Measurements from ENCODE around the gene EPHA6.

EPHA6 gene

DNA sequence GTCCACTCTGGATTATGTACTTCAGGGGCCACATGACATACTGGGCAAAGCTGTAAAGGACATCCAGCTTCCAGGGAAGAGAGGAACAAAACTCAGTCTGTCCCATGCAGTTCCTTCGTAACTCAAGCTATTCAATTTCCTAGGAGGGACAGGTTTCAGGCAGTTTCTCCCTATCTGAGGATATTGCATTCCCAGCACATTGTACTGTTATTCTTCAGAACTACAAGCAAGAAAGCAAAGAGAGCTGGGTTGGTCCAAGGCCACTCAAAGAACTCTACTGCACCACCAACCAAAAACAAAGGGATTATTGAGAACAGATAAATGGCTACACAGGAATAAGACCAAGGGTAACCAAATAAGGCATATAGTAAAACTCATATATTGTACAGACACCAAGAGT lies 832.5 kb downstream of the EPHA6 start:
- DNase-seq (ENCODE audit: low spot score) = no peak

DNA sequence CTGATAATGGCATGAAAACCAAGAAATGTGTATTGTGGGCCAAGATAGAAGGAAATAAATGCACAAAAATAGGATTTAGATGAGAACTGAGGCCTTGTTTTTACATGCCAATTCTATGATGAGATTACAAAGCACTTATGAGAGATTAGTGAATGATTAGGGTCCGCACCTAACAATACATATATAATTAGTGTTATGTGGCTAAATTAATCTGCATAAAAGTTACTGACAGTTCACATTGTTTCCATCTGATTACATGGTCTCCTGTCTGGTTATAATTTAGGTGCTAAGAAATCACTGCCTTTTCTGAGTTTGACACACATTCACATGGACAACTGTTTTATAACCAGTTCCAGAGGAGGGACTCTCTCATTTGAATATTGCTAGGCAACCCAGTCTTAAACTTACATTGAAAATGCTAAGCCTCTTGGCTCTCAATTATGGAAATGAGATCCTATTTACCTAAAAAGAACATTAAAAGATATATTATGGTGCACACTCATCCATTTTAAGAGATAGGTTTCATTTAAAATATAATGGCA lies 833.1 kb downstream of the EPHA6 start:
- no peak for DNase-seq (ENCODE audit: low spot score)

DNA sequence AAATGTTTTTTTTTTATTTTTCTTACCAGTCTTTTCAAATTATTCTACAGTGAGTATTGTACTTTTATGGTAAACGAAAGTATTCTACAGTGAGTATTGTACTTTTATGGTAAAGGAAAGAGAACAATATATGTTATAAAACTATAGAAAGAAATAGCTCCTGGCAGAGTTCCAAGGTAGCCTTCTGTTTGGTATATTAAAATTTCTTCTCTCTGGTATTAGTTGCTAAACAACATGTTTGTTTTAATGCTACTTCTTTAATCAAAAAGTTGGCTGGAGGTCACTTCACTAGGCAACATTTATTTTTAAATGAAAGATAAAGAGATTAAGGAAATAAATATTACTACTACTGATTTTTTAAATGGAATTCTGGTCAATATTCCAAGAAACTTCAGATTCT lies 841.6 kb downstream of the EPHA6 start:
- no peak for DNase-seq (ENCODE audit: low spot score)

DNA sequence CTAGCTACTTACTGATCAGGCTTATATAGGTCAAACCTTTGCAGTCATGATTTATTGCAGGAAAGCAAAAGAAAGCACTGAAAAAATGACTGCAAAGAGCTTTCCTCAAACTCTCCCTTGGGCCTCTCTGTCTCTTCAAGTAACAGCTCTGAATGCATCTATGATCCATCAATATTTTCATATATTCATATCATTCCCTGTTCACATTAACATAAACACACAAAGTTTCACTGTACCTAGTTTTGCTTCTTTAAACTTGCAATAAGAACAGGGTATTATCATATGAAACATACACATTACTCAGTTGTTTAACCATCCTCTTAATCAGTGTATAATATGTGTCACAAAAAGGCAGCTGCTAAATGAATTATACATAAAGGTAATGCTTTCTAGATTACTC lies 842.2 kb downstream of the EPHA6 start:
- DNase-seq (ENCODE audit: low spot score) = no peak

DNA sequence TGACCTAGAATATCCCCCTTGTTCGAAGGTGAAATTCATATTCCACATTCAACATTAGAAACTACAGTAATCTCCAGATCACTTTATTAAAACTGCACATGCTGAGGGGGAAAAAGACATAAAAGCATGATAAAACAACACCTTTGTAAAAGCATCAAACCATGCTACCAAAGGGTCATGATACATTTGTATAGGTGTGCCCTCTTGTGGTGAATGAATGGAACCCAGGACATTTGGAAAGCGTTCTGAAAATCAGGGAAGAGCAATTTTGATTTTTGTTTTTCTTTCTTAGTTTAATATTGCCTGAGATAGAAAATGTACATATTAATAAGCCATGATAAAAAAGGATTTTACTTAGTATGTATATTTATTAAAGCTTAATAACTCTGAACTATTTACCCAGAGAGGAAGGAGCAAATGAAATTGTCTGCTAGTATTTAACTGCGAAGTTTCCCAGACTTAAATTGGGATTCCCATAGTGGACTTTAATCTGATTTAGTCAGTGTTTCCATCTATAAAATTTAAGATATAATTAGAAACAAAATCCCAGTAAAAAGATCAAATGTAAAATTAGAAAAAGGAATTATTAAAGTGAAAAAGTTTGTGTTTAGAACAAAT lies 844.4 kb downstream of the EPHA6 start:
- peak; percentile 68 for DNase-seq (ENCODE audit: low spot score)

DNA sequence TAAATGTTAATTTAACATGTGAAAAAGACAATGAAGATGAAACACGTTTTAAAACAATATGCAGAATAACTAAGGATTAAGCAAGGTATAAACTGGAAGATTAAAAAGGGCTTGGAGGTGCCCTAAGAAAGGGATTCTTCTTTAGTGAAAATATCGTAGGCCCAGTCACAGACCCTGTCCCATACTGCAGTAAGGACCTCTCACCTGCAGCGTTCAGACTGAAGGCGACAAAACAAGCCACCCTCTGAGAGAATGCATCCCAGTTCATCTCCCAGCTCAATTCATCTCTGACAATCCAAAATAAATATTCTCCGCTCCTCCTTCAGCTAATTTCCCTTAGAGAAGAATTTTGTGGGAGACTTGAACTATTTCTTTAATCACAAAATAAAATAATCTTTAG lies 847.9 kb downstream of the EPHA6 start:
- no peak for DNase-seq (ENCODE audit: low spot score)

DNA sequence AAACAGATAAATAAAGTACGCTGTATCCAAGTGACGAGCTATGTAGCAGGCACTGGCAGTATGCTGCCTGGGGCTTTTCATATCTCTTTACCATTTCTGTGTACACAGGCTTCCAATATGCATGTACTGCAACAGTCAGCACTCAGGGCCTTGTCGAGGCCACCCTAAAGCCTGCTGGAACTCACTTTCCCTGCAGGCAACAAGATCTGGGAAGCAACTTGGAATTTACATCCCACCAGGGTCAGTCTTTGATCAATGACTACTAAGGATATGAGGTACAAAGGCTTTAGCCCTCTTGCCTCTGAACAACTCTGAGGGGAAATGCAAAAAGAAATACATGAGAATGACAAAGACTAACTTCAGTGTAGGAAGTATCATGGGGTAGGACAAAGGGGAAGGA lies 848.4 kb downstream of the EPHA6 start:
- no peak for DNase-seq (ENCODE audit: low spot score)

DNA sequence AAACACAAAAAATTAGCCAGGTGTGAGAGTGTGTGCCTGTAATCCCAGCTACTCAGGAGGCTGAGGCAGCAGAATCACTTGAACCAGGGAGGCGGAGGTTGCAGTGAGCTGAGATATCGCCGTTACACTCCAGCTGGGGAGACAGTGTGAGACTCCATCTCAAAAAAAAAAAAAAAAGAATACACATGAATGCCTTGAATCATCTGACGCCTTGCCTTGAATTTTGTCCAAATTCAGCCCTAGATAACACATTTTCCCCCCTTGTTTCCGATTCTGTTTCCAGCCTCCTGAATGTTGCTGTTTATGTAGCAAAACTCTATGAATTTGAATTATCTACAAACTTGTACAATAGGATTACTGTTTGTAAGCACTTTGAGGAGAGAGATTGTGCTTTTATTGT lies 851.5 kb downstream of the EPHA6 start:
- no peak for DNase-seq (ENCODE audit: low spot score)

DNA sequence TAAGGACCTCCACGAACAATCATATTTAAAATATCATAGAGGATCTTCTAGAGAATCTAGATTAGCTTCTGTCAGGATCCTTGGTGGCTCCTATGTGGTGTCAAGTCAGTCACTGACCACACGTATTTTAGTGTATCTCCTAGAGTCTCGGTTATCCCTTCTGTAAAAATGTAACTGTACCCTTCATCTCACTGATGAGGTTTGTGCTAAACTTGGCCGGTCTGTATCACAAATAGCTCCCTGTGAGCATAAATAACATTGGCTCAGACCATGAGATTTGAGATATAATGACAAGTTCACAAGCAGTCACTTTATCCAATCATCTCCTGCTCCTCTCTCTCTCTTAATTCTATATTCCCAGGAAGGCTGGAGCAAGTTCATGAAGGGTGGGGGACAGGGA lies 856.6 kb downstream of the EPHA6 start:
- DNase-seq (ENCODE audit: low spot score) = no peak

DNA sequence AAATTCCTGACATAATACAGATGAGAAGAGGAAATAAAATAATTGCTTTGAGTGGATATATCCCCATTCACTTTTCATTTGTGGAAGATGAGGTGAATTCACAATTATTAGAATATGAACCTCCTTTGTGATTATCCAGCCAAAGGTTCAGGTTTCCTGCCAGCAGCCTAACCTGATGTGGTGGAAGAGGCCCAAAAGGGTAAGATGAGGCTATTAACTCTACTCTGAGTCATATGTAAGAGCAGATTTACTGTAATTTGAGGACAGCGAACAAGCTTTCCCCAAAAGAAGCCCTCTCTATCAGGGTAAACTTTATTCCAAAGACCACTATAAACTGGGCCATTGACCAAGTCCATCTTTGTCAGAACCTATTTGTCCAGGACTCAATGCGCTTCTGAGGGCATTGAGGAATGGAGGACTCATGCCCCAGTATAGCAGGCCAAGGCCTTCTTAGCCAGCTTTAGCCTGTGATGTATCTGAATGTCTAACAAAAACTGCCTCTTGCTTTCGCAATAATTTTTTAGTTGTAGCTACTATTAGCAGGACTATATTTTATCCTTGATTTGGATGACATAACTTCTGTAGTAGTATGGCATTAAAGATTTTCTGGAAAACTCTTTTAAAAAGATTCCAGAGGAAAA lies 859.1 kb downstream of the EPHA6 start:
- no peak for DNase-seq (ENCODE audit: low spot score)

DNA sequence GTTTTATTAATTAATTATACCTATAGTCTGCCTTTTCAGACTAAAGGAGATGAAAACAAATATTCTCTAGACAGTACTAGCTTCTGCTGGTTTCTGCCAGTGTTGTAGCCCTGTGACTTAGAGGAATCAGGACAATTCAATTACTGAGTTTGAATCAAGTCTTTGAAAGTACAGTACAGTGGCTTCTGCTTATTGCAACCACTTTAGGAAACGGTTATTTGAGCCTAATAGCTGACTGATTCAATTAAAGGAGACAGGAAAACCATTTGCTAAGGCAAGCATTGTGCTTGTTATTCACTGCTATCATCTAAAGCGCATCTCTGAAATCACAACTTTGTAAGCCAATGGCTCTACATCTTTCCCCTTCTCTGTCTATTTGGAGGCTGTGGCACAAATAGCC lies 860.1 kb downstream of the EPHA6 start:
- no peak for DNase-seq (ENCODE audit: low spot score)

DNA sequence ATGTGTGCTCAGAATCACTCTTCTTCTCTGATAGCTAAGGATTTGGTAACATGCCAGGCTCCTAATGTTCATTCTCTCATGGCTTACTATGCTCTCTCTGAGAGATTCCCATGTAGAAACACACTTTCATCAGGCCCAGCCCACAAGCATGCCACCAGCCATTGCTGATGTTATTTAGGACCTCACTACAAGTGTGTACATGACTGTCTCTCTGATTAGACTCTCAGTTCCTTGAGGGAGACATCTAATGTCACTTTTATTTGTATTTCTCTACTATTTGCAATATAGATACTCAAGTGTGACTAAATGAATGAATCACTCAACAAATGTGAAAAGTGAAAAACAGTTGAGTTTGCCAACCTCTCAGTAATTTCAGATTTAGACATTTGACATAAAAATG lies 865.8 kb downstream of the EPHA6 start:
- no peak for DNase-seq (ENCODE audit: low spot score)

DNA sequence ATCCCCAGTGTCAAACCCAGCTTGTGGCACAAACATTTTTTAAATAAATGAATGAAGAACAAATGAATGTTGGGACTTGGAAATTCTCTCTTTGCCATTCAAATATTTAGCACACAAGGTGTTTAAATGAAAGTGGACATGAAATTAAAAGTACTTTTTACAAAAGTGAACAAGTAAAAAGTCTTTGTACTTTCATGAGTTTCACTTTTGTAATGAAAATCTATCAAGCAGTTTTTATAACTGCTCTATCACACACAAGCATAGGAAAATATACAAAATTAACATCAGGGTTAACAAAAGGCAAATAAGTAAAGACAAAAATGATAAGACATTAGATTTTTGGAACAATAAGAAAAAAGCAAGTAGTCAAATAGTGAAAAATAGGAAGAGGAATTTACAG lies 866.3 kb downstream of the EPHA6 start:
- no peak for DNase-seq (ENCODE audit: low spot score)

DNA sequence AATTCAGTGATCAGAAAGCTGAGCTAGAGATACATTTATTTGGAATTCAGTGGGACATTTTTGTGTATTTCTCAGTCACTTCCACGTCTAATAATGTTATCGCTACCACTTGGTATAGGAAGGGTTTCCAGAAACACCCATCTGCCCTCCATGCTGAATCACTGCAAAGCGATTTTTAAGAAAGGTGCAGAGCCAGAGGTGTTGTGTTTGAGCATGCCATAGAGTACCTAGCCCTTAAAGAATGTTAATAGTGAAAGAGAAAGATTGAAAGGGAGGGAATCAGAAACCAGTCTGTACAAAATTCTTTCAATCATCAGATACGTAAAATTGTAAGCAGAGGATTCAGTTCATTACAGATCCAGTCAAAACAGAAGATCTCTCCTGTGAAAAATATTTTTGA lies 870.1 kb downstream of the EPHA6 start:
- DNase-seq (ENCODE audit: low spot score) = no peak

DNA sequence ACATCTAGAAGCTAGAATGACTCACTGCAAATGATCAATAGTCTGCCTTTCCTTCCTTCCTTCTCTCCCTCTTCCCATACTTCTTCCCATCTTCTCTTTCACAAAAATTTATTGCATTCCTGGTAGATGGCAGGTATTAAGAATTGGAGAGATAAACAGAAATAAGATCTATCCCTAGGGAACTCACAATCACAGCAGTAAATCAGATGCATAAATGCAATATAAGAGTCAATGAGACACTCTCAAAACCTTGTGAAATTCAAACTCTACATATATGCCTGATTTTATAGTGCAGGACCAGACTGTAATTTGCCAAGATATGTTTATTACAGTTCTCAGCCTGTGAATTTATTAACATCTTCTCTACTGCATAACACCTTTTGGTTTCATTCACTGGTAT lies 871.9 kb downstream of the EPHA6 start:
- no peak for DNase-seq (ENCODE audit: low spot score)

DNA sequence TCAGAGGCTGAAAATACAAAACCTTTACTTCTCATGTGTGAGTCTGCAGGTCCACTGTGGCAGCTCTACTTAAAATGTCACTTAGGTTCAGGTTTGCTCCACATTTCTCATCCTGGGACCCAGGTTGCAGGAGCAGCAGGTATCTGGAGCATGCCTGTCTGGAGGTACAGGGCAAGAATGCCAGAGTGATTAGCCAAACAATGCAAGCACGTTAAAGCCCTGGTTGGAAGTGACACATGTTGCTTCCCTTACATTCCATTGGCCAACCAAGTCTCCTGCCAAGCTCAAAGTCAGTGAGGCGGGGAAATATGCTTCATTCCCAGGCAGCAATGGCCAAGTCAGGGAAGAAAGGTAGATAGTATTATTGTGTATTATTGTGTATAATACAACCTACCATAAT lies 873.3 kb downstream of the EPHA6 start:
- DNase-seq (ENCODE audit: low spot score) = no peak

DNA sequence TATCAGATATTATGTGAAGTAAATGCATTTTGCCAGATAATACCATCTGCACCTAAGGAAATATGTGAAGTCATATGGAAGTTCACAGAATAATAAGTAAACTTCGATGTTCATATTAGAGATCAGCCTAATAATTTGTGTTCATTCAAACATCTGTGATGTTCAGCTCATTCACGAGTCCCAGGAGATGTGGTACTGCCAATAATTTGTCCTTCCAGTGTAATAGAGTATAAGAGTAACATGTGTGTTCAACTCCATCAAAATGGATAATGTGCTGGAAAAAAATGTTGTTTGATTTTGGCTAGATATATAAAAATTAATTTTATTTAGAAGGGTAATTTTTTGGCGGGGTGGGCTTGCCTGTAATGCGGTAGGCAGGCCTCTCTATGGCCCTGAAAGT lies 874.7 kb downstream of the EPHA6 start:
- DNase-seq (ENCODE audit: low spot score) = no peak

DNA sequence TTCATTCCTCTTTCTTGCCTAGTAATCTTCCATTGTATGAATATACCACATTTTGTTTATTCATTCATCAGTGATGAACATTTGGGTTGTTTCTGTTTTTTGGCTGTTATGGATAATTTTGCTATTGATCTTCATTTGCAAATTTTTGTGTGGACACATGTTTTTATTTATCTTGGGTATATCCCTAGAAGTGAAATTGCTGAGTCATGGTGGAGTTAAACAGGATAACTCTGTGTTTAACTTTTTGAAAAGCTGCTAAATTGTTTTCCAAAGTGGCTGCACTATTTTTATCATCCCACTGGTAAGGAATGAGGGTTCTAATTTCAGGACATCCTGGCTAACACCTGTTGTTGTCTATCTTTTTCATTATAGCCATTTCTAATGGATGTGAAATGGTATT lies 875.6 kb downstream of the EPHA6 start:
- DNase-seq (ENCODE audit: low spot score) = no peak

DNA sequence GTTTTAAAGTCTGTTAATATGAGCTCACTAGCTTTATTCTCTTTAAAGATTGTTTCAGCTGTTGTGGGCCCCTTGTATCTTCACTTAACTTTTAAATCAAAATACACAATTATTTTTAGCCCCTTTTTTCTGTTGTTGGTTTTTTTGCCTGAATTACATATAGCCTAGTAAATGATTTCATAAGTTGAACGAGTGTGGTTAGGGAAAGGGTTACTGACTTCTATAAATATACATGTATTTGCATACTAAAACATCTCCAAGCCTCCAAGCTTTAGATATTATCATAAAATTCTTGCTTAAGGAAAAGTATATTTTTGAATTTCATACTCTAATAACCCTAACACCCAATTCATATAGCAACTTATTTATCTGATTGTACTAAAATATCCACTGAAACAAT lies 877.0 kb downstream of the EPHA6 start:
- no peak for DNase-seq (ENCODE audit: low spot score)

DNA sequence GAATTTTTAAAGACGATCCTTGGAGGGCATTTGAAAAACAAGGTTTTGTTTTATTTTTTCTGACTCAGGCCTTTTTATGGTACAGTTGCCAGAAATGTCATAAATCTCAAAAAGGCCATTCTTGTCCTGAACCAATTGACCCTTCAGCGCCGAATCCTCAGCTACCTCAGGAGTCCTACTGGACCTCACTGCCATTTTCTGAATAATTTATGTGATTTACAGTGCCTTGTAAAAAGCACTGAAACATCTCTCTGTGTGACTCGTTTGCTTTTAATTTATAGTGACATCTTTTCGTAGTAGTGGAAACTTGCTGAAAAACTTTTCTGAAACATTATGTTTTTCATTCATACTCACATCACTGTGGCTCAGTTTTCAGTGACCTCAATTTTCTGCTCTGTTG lies 878.0 kb downstream of the EPHA6 start:
- DNase-seq (ENCODE audit: low spot score) = no peak

DNA sequence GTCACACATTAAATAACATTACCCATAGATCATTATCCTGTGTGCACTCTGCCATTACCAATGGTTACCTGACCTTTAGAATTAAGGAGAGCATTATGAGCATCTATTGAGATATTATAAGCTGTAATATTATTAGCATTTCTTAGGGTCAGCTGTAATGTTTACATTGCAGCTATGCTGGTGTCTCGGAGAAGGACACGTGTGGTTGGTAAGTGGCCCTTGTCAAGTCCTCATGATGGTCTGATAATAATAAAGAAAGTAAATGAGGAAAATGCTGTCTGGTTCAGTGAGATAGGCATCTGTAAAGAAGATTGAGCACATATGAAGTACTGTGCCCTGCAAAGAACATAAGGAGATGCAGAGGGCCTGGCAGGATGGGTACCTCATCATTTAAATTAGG lies 878.4 kb downstream of the EPHA6 start:
- DNase-seq (ENCODE audit: low spot score) = no peak

DNA sequence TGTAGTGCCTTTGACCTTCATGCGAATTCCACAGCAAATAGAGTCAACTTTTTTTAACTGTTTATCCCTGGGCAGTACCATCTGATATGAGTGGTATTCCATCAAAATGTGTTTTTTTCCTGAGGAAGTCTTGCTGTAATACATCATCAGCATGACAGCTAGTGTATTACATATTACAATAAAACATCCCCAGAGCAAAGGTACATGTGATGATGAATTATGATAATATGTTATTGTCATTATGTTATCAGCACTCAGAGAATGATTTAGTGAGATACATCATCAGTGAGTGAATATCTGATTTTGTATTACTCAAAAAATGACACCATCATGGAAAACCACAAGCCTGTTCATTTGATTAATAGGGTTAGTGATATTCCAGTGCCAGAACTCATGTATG lies 880.5 kb downstream of the EPHA6 start:
- peak; percentile 54 for DNase-seq (ENCODE audit: low spot score)

DNA sequence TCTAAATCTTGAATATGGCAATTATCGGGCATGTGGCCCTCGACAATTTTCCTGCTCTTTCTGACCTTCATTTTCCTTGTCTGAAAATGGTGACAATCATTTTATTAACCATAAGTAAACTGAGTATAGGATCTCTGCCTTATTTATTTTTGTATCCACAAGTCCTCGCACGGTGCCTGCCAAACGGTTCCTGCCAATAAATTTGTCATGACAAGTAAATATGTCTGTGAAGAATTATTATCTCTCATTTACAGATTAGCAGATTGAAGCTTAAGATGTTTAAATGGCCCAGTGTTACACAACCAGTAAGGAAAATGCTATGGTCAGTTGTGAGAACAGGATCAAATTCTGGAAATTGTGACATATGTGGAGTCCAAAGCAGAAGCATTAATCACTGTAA lies 884.3 kb downstream of the EPHA6 start:
- DNase-seq (ENCODE audit: low spot score) = no peak

DNA sequence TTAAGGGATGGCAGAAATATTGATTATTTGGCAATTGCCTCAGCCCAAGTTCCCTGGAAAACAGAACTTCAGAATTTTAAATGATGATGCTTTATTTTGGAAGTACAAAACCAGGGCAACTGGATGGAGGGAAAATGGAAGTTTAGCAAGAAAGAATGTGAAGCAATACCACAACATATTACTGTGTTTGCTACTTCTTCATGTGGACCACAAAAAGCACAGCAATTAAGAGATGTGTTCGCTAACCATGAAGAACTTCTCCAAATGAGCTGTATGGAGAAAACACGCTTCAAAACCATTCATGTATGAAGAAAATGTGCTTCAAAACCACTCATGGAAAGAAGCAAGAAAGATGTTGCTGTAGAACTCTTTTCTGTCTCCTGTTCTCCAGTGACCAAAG lies 885.5 kb downstream of the EPHA6 start:
- DNase-seq (ENCODE audit: low spot score) = no peak

Measured in RKO (cell line).